Cardiac muscle cell (in vitro differentiated cells and primary cell): ENCODE results near the gene SLC13A4. TPM values are rescaled to one million over a fixed set of nuclear protein-coding genes. Genes with fewer than 3 reads are reported as not detected.

ENCODE experiments used
- DNase-seq, 2 donors: peaks; one replicate each; pipeline versions ENCODE4 v3.0.0 to v3.0.0-alpha.2; 2010 to 2017; ENCODE audit warnings: low read depth in 1 of 2, low spot score in 1 of 2
- H3K27ac ChIP-seq: fragments of 200-600 bp; sonication (generic); 2 replicates; pipeline ENCODE4 v1.5.1; 2016
- H3K27me3 ChIP-seq: fragments of 200-600 bp; sonication (generic); 2 replicates; pipeline ENCODE4 v1.6.0; 2016; ENCODE audit warnings: control low read depth
- H3K36me3 ChIP-seq: fragments of 200-600 bp; sonication (generic); 2 replicates; pipeline ENCODE4 v1.5.1; 2016; ENCODE audit warnings: control low read depth
- H3K4me1 ChIP-seq: fragments of 200-600 bp; sonication (generic); 2 replicates; pipeline ENCODE4 v1.8.1; 2017; ENCODE audit warnings: low read depth, mild to moderate bottlenecking, mixed run types
- H3K4me3 ChIP-seq: fragments of 200-600 bp; sonication (generic); 2 replicates; pipeline ENCODE4 v1.5.1; 2016; ENCODE audit warnings: mild to moderate bottlenecking
- H3K9me3 ChIP-seq: fragments of 200-600 bp; sonication (generic); 2 replicates; pipeline ENCODE4 v1.5.1; 2017; ENCODE audit warnings: low read depth, mild to moderate bottlenecking, control low read depth
- polyA plus RNA-seq: library from polyadenylated mRNA; unstranded; fragments of >200 nt; fragmentation: Nextera tagmentation; extraction: Ambion mirVana; gene quantifications from 2 replicates; pipeline ENCODE4 v1.2.1, GENCODE V29; 2016
- total RNA-seq: library from RNA; depleted of rRNA; stranded (reverse); fragments of >200 nt; gene quantifications from 2 replicates; pipeline ENCODE4 v1.2.3, GENCODE V29; 2016
- TF ChIP-seq, protein P1 (sequence below): IDR thresholded peaks from 2 replicates; pipeline ENCODE4 v1.5.1; 2012; ENCODE audit warnings: low read depth, mild to moderate bottlenecking, low read length

The SLC13A4 gene
- total and polyA plus RNA-seq, 2 experiments from 2014 or later, result 0.12 to 3.9 TPM

GRCh38 chr7:135733603-135734342 is 5.8 kb upstream of the SLC13A4 start:
- TF ChIP-seq, protein P1, sequence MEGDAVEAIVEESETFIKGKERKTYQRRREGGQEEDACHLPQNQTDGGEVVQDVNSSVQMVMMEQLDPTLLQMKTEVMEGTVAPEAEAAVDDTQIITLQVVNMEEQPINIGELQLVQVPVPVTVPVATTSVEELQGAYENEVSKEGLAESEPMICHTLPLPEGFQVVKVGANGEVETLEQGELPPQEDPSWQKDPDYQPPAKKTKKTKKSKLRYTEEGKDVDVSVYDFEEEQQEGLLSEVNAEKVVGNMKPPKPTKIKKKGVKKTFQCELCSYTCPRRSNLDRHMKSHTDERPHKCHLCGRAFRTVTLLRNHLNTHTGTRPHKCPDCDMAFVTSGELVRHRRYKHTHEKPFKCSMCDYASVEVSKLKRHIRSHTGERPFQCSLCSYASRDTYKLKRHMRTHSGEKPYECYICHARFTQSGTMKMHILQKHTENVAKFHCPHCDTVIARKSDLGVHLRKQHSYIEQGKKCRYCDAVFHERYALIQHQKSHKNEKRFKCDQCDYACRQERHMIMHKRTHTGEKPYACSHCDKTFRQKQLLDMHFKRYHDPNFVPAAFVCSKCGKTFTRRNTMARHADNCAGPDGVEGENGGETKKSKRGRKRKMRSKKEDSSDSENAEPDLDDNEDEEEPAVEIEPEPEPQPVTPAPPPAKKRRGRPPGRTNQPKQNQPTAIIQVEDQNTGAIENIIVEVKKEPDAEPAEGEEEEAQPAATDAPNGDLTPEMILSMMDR, result no peak
- Histone ChIP-seq H3K4me3 (no peak overlapping the region), H3K27me3 (no peaks in the 10 kb centered on the region), H3K9me3 (no peaks in the 10 kb centered on the region), H3K36me3 (no peaks in the 10 kb centered on the region), H3K27ac (no peak overlapping the region), H3K4me1 (no peaks in the 10 kb centered on the region)
- no peak for DNase-seq

DNA sequence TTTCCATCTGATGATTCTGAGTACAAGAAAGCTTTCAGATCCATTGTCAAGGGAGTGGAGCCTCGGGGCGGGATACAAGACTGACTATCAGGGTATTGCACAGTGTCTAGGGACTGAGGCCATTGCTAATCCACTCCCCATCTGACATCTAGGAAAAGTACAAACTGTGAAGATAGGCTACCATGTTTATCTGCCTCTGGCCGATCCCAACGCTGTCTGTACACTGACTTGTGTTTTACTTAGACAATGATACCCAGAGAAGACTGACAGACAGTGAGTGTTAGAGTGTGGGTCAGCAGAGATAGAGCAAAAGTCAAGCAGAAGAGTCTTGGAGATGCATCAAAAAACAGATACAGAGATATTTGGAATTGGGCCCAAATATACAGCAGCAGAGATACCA is 3.1 kb upstream of the SLC13A4 start:
- H3K4me1 ChIP-seq, result no peaks in the 10 kb centered on the region
- no peaks in the 10 kb centered on the region for H3K27me3 ChIP-seq
- no peak overlapping the region for H3K4me3 ChIP-seq
- TF ChIP-seq, protein P1, result no peak
- no peaks in the 10 kb centered on the region for H3K9me3 ChIP-seq
- DNase-seq, result no peak
- no peaks in the 10 kb centered on the region for H3K36me3 ChIP-seq
- H3K27ac ChIP-seq, result no peak overlapping the region

GRCh38 chr7:135729230-135729629 is 1.2 kb upstream of the SLC13A4 start:
- no peaks in the 10 kb centered on the region for H3K27me3 ChIP-seq

DNA sequence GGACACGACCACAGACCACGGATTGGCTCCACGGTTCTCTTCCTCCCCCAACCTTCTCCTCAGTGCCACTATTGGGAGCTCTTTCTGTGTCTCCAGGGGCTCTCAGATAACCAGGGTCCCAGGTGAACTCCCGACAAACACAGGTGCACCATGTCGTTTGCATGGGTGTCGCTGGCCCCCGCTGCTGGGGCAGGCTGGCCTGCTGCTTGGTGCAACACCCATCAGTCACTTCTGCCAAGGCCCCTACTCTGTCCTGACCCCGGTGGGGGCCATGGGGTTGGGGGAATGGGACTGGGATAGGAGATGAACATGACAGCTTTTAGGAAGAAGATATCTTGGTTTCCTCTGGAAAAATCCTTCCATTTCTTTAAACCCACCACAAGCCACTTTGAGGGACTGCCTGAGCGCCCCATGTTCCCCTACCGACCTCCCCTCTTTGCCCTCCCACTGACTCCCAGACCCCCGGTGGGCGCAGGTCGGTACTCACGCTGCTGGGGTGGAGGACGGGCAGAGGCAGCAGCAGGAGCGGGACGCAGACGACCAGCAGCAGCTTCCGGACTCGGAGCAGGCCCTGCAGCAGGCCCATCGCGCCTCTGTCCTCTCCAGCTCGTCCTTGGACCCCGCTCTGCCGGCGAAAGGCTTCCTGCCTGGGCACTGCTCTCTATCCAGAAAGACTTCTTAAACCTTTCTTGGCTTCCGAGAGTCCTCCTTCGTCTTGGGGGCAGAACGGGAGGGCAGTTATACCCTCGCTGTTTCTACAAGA is 894 bp downstream of the SLC13A4 start:
- DNase-seq, result no peak
- Histone ChIP-seq H3K27me3 (no peaks in the 10 kb centered on the region), H3K4me1 (no peaks in the 10 kb centered on the region), H3K27ac (no peak overlapping the region), H3K4me3 (no peak overlapping the region), H3K36me3 (no peaks in the 10 kb centered on the region), H3K9me3 (no peaks in the 10 kb centered on the region)
- TF ChIP-seq, protein P1, result no peak

More at GRCh38 chr7:135729230-135729629, 1.2 kb upstream of the SLC13A4 start:
- no peak overlapping the region for H3K27ac ChIP-seq
- no peaks in the 10 kb centered on the region for H3K36me3 ChIP-seq
- no peak for DNase-seq
- H3K4me1 ChIP-seq, result no peaks in the 10 kb centered on the region
- no peaks in the 10 kb centered on the region for H3K9me3 ChIP-seq
- H3K4me3 ChIP-seq, result no peak overlapping the region
- TF ChIP-seq, protein P1, result no peak

DNA sequence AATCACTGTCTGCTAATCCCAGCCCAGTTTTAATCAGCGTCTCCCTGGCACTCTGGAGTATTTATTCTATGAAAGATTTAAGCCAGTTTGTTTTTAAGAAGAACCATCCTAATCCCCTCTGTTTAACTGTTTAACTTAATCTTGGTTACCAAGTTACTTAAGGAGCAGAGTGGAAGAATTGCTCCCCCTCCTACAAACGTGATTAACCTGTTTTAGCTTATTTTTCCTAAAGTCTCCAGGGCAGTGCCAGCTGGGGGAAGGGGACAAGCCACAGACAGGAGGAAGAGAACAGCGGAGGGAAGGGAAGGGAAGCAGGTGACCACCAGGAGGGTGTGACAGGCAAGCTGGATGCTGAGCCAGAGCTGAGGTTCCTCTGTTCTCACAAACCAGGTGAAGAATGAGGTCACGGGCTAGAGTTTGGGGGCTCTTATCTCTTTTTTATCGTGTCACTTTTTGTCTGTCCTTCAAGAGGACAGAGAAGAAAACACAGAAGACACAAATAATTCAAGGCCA is 1.7 kb downstream of the SLC13A4 start:
- Histone ChIP-seq H3K27me3 (no peaks in the 10 kb centered on the region), H3K27ac (no peak overlapping the region), H3K4me1 (no peaks in the 10 kb centered on the region), H3K4me3 (no peak overlapping the region), H3K9me3 (no peaks in the 10 kb centered on the region), H3K36me3 (no peaks in the 10 kb centered on the region)
- TF ChIP-seq, protein P1, result no peak
- no peak for DNase-seq
